GM18517 (cell line): ENCODE results near the gene BUD23.
"Not testable (repeated sequence)": the region's sequence is repeated elsewhere in the genome, so short reads cannot be mapped to it uniquely, and the experiment has no call there.

ENCODE experiments used
- ATAC-seq: cut with Tn5 transposase; IDR thresholded peaks from one replicate; pipeline ENCODE4 v1.9.1; 2021; ENCODE audit warnings: mild to moderate bottlenecking, moderate library complexity; ENCODE audit not compliant: unreplicated experiment

Gene BUD23, protein sequence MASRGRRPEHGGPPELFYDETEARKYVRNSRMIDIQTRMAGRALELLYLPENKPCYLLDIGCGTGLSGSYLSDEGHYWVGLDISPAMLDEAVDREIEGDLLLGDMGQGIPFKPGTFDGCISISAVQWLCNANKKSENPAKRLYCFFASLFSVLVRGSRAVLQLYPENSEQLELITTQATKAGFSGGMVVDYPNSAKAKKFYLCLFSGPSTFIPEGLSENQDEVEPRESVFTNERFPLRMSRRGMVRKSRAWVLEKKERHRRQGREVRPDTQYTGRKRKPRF

DNA sequence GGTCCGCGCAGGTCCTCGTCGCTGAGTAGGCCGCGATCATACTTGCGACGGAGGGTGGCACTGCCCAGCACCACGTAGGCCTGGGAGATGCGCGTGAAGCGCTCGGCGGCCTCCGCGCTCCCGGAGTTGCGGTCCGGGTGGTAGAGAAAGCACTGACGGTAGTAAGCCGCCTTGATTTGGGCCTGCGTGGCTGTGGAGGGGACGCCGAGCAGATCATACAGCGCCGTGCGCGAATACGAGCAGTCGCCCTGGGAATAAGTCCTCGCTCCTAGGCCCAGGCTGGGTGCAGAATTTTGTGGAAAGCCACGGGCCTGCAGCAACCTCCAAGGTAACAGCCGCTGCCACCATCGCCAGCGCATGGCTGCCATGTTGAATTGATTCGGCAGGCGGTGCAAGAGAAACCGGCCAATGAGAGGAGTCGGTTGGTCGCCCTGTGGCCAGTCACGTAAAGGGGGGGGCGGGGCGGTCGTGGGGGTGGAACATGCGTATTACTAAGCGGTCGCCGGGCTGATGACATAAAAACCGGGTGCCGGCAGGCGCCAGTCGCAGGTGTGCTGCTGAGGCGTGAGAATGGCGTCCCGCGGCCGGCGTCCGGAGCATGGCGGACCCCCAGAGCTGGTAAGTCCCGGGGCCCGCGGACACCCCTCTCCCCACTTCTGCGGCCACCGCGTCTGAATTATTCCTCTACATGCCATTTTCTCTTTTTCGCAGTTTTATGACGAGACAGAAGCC lies at the start of gene BUD23, which contains the start of gene DNAJC30:
Gene BUD23 (plus strand): TSS at position 542 of the 732 bp plus-strand sequence. CDS start 29 bp downstream, at position 571.
Gene DNAJC30 (minus strand): TSS at position 398 of the 732 bp plus-strand sequence. CDS start 30 bp downstream, at position 368.
- ATAC-seq: peak; percentile 88

- ATAC-seq: no peak
Observed at GRCh38 chr7:73633844-73634243, 49.6 kb upstream of the BUD23 start.

- ATAC-seq: no peak
Observed at GRCh38 chr7:73635428-73636200, 47.8 kb upstream of the BUD23 start.

DNA sequence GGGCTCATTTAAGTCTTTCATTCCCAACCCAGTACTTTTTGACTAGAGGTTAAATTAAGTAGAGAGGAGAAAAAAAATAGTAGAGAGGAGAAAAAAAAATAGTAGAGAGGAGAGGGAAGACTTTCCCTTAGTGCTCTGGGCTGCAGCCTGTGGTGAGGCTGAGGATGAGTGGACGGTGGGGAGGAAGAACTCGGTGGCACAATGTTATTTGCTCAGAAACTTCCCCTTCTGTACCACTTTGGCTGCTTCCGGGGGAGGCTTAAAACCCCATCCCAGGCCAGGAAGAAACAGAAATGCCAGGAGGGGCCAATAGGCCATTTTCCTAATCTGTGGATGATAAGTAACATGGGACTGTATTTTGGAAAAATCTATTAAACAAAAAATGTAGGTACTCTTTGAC lies 44.5 kb upstream of the BUD23 start:
- no peak for ATAC-seq

DNA sequence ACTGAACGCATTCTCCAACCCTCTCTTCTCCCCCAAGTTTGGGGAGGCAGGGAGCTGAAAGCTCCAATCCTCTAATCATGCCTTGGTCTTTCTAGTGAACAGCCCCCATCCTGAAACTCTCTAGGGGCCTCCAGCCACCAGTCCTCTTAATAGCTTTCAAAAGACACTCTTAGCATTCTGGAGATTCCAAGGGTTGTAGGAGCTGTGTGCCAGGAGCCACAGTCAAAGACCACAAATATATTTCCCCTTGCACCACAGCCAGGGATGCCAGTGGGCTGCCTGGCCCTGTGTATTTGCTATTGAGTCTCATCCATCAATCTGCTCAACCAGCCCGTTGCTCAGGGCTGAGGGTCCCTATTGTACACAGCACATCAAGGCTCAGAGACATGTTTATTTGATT lies 40.6 kb upstream of the BUD23 start:
- ATAC-seq: no peak

GRCh38 chr7:73644688-73645286 lies 38.6 kb upstream of the BUD23 start:
- no peak for ATAC-seq

GRCh38 chr7:73645643-73646174 lies 37.7 kb upstream of the BUD23 start:
- ATAC-seq: no peak

DNA sequence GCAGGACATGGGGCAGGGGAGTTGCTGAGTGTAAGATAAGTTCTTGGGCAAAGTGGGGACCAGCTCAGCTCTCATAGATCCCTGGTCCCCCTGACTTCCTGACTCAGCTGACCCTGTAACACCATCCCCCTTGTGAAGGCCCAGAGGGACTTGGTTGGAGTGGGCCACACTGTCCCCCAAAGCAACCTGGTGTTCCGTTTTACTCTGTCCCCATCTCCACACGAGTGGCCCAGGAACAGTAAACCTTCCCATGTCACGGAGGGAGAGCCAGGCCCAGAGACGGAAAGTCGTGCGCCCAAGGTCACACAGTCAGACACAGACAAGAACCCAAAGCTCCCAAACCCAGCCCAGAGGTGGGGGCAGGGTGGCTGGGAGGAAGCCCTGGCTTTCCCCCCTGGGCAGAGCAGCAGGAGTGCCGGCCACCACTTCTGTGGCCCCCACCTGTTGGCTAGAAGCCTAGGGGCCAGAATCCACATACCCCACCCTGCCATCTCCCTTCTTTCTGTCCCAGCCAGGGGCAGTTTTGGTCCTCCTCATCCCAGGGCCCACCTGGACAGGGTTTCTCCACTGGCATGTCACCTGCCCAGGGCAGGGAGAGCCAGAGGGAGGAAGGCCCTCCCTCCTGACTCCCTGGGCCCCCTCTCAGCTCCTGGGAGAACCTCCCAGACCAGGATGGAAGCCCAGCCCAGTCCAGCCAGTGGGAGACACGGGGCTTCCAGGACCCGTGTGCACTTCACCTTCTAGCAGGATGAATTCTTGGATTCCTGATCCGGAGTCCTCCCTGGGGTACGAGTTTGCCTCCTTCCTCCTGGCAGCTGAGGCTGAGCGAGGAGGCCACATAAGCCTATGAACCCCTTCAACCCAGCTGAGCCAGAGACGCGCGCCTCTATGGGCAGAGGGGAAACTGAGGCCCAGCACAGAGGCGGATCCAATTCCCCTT lies 36.3 kb upstream of the BUD23 start:
- no peak for ATAC-seq

DNA sequence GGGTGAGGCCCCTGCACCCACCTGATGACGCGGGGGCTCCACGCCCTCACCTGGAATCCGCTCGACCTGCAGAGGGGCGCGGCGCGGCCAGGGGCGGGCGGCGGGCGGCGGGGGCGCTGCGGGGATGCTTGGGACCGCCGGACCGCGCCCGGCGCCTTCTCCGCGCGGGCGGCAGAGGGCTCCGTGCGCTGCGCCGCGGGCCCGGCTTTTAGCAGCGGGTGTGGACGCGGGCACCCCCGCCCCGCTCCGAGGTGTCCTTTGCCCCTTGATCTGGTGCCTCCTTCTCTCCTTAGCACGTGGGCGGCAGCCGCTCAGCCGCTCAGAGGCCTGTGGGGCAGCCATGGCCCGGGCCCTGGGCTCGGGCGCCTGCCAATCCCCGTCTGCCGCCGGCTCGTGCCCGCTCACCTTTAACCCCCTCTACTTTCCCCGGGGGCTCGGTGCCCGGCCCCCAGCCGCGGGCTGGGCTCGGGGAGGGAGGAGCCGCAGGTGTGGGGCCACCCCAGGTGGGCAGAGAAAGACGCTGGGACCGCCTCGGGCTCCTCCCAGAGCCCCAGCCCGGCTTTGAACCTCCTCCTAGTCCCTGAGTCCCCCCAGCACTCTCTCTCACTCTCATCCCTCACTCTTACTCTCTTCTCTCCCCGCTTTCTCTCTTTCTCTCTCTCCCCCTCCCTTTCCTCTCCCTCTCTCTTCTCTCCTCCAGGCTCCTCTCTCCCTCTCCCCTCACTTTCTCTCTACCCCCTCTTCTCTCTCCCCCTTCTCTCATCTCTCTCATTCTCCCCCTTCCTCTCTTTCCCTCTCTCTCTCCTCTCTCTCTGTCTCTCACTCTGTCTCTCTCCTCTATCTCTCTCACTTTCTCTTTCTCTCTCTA lies 35.4 kb upstream of the BUD23 start:
- no peak for ATAC-seq

DNA sequence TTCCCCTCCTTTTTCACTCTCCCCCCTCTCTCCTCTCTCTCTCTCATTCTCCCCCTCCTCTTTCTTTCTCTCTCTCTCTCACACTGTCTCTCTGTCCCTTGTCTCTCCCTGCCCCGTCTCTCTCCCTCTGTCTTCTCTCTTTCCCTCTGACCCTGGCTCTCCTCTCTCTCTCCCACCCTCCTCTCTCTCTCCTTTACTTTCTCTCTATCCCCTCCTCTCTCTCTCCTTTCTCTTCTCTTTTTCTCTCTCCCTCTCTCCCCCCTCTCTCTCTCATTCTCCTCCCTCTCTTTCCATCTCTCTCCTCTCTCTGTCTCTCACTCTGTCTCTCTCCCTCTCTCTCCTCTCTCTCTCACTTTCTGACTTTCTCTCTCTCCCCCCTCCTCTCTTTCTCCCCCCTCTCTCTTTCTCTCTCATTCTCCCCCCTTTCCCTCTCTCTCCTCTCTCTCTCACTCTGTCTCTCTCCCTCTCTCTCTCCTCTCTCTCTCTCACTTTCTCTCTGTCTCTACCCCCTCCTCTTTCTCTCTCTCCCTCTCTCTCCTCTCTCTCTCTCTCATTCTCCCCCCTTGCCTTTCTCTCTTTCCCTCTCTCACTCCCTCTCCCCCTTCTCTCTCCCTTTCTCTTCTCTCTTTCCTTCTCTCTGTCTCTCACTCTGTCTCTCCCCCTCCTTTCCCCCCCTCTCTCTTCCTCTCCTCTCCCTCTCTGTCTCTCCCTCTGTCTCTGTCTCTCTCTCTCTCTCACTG lies 34.6 kb upstream of the BUD23 start:
- no peak for ATAC-seq

- ATAC-seq: no peak
Observed at GRCh38 chr7:73649576-73649975, 33.8 kb upstream of the BUD23 start.

GRCh38 chr7:73650524-73650923 lies 32.9 kb upstream of the BUD23 start:
- ATAC-seq: no peak

GRCh38 chr7:73652541-73652949 lies 30.9 kb upstream of the BUD23 start:
- ATAC-seq: no peak

DNA sequence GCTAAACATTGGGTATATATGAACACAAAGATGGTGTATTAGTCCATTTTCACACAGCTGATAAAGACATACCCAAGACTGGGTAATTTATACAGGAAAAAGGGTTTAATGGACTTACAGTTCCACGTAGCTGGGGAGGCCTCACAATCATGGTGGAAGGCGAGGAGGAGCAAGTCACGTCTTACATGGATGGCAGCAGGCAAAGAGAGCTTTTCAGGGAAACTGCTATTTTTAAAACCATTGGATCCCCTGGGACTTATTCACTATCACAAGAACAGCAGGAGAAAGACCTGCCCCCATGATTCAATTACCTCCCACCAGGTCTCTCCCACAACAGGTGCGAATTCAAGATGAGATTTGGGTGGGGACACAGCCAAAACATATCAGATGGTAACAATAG lies 28.1 kb upstream of the BUD23 start:
- not testable (repeated sequence) for ATAC-seq

- ATAC-seq: no peak
Observed at GRCh38 chr7:73659983-73660382, 23.4 kb upstream of the BUD23 start.

DNA sequence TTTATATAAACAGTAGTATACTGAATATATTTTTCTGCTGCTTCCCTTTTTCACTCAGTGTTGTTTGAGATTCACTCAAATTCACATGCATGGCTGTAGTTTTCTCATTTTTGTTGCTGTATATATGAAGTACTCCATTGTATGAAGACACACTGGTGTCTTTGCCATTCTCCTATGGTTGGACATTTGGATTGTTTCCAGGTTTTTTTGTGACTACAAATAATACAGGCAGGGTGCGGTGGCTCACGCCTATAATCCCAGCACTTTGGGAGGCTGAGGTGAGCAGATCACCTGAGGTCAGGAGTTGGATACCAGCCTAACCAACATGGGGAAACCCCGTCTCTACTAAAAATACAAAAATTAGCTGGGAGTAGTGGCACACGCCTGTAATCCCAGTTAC lies 22.8 kb upstream of the BUD23 start:
- ATAC-seq: not testable (repeated sequence)

GRCh38 chr7:73663033-73663432 lies 20.4 kb upstream of the BUD23 start:
- no peak for ATAC-seq
